NT2/D1 (cell line): ENCODE data around the gene LRCH1.

Experiments used
- SUZ12 ChIP-seq: IDR thresholded peaks from 2 replicates; pipeline ENCODE4 v1.6.1; 2011; ENCODE audit not compliant: insufficient read length, insufficient read depth; ENCODE audit errors: extremely low read depth
- YY1 ChIP-seq: IDR thresholded peaks from 2 replicates; pipeline ENCODE4 v1.6.1; 2011; ENCODE audit not compliant: insufficient read length, insufficient read depth
- ZNF274 ChIP-seq: IDR thresholded peaks from 2 replicates; pipeline ENCODE4 v1.6.1; 2011; ENCODE audit warnings: mild to moderate bottlenecking, low read depth, low read length

DNA sequence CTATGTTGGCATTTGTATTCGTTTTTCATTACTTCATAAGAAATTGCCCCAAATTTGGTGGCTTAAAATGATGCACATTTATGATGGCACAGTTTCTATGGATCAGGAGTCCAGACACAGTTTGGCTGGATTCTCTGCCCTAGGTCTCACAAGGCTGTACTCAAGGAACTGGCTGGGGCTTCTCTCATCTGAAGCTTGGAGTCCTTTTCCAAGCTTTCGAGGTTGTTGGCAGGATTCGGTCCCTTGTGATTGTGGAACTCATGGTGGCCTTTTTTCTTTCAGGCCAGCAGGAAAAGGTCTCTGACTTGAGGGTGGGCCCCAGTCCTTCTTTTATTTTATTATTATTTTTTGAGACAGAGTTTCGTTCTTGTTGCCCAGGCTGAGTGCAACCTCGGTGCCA, 23.8 kb downstream of the LRCH1 start:
- TF ChIP-seq YY1 (no peak), ZNF274 (no peak), SUZ12 (no peak)
